ENCODE results near the gene SSBP1.

Gene SSBP1

DNA sequence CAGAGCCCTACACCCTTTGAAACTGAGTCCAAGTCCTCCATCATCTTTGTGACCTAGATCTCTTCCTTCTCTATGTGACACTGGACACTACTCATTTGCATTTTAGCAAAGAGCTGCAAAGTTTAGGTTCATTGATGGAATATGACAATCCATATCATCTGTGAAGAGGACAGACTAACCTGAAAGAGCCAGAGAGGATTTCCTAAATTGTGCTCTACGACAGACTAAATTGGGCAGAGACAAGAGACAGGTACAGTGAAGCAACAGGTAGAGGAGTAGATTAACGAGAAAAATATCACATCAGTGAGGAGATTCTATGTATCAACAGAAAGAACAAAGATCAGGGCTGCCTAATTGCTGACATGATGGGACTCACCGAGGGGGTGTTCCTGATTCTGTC, 25.6 kb downstream of the SSBP1 start, which contains the start of gene TAS2R3:
TSS of gene TAS2R3 (plus strand) at position 301 of the 400 bp plus-strand sequence. CDS start at position 363, 62 bp downstream.
- in situ Hi-C loops (cut with MboI; ENCODE audit: low sequenced_read_pairs) = loop anchor here (25.0 kb wide), 1 partner anchor 424 kb away; no protein-coding TSS in a partner anchor

DNA sequence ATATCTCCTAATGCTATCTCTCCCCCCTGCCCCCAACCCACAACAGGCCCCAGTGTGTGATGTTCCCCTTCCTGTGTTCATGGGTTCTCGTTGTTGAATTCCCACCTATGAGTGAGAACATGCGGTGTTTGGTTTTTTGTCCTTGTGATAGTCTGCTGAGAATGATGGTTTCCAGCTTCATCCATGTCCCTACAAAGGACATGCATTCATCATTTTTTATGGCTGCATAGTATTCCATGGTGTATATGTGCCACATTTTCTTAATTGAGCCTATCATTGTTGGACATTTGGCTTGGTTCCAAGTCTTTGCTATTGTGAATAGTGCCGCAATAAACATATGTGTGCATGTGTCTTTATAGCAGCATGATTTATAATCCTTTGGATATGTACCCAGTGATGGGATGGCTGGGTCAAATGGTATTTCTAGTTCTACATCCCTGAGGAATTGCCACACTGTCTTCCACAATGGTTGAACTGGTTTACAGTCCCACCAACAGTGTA, 32.0 kb downstream of the SSBP1 start:
- in situ Hi-C loops (cut with MboI; ENCODE audit: low sequenced_read_pairs) = loop anchor here (25.0 kb wide), 1 partner anchor 417 kb away; no protein-coding TSS in a partner anchor

DNA sequence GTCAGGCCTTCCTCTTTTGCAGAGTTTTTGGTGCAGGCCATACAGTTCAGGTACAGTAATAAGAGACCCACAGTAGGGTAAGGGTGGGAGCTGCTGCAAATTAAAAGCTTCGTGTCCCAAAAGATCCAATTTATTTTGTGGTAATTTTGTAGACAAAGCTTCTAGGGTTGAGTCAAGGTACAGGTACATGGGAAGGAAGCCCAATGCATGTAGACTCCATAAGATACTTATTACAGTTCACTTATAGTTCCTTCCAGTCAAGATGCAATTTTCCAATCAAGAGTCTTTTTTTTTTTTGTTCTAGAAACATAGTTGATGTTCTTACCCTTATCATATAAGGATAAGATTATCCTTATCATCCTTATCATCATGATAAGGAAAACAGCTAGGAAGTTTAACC, 38.2 kb downstream of the SSBP1 start, which contains the start of gene TAS2R4:
TSS of gene TAS2R4 (plus strand) at position 301 of the 400 bp plus-strand sequence. CDS start 1,815 bp downstream, outside the sequence.
- in situ Hi-C loops (cut with MboI; ENCODE audit: low sequenced_read_pairs) = no loop called here

DNA sequence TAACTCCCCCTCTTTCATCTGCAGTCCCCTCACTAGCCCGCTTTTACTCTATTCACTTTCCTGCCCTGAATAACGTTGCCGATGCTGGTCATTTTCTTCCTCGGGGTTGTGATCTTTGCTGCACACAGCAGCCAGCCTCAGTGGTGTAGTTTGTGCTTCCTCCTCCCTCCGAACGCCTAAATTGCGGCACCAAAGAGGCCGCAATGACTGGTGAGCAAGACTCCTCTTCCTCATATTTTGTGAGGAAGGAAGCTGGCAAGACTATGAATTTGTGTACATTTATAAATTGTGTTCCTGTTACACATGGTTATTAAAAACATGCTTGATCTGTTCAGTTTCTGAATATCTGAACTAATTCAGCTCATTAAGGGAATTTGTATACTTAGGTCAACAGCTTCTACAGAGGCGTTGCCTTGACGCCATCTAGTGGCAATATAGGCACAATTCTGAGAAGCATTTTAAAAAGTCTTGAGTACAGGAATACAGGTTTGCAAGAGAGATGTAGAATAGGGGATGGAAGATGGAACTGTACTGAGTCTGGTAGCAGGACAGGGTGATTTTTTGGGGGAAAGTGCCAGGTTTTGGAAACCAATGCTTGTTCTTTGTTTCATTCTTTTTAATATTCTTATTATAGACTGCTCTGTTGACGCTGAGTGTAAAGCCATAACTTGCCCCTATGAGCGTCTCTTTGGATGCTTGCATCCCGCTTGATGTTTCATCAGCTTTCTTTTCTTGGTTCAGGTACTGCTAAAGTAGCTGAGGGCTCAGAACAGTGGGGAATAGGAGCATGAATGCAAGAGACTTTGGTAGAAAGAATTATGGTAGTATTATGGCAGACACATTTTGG, 47.8 kb downstream of the SSBP1 start:
- in situ Hi-C loops (cut with MboI; ENCODE audit: low sequenced_read_pairs) = no loop called here

DNA sequence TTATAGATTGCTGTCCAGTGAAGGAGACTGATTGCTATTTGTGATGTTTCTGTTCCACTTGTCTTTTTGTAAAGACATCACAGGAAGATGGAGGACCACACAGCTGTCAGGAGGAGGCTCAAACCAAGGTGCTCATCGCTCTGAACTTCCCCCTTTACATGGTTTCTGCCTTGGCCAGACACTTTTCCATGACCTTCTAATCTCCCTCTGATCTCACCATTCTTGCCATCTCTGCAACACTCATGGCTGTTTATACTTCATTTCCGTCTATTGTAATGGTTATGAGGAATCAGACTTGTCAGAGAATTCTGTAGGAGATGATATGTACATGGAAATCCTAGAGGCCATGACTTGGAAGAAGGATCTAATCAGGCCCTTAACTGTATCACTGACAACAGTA, 50.1 kb downstream of the SSBP1 start:
- in situ Hi-C loops (cut with MboI; ENCODE audit: low sequenced_read_pairs) = no loop called here

DNA sequence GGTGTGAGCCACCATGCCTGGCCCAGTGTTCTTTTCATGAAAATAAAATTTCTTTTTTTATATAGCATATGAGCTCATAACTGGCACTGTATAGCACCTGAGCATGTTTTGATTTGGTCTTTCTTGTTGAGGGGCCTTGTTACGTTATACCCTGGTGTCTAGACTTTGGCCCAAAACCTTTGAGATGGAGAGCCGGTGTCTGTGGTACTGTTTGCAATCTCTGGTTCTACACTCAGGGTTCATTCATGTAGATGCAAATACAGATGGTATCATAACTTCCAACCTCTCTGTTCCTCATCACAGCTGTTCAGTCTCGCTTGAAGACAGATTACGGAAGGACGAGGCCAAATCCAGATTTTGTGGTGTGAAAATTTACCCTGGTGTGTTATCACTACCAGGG, 51.8 kb downstream of the SSBP1 start, which contains the start of gene TAS2R5:
TSS of gene TAS2R5 (plus strand) at position 301 of the 400 bp plus-strand sequence. CDS start 145 bp downstream, outside the sequence.
- in situ Hi-C loops (cut with MboI; ENCODE audit: low sequenced_read_pairs) = no loop called here

DNA sequence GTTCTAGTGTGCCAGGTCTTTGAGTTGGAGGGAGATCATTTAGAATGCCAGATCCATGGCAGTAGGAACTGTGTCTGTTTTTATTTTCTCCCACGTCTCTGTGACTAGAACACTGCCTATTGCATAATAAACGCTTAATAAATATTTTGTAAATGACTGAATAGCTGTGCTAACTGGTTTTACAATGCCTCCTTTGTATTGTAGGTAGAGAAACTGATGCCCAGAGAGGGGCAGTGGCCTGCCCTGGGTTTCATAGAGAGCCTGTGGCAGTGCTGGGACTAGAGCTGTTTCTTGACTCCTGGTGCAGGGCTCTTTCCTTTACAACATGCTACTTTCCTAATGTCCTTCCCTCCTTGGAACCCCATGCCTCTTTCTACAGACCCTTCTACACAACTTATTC, 54.4 kb downstream of the SSBP1 start:
- in situ Hi-C loops (cut with MboI; ENCODE audit: low sequenced_read_pairs) = no loop called here
